Thyroid gland (tissue), 4 donors: ENCODE data around the gene MC3R.

Experiments
- CTCF ChIP-seq, 6 experiments: fragments of 200-600 bp in 3 of 6; fragments of 450-650 bp in 3 of 6; sonication (generic) in 3 of 6; IDR thresholded peaks; one replicate each; pipeline ENCODE4 v1.5.1; 2016 to 2019; ENCODE audit warnings: antibody characterized with exemption in 6 of 6, mild to moderate bottlenecking in 2 of 6, inconsistent platforms in 1 of 6, moderate library complexity in 1 of 6
- POLR2A ChIP-seq, 2 donors: fragments of 450-650 bp; IDR thresholded peaks; one replicate each; pipeline ENCODE4 v1.6.1; 2017; ENCODE audit warnings: antibody characterized with exemption in 2 of 2, mild to moderate bottlenecking in 2 of 2, moderate library complexity in 1 of 2

DNA sequence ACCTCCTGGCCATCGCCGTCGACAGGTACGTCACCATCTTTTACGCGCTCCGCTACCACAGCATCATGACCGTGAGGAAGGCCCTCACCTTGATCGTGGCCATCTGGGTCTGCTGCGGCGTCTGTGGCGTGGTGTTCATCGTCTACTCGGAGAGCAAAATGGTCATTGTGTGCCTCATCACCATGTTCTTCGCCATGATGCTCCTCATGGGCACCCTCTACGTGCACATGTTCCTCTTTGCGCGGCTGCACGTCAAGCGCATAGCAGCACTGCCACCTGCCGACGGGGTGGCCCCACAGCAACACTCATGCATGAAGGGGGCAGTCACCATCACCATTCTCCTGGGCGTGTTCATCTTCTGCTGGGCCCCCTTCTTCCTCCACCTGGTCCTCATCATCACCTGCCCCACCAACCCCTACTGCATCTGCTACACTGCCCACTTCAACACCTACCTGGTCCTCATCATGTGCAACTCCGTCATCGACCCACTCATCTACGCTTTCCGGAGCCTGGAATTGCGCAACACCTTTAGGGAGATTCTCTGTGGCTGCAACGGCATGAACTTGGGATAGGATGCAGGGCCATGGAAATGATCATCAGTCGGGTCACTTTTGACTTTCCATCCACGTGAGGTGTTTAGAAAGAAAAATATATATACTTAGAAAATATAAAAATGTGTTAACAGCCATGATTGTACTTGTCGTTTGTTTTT, 868 bp downstream of the MC3R start:
- peak in 2 of 6 experiments; percentile 28 to 30 for TF ChIP-seq CTCF (IDR thresholded peaks at IDR 0.05)
- no peak for TF ChIP-seq POLR2A (IDR thresholded peaks at IDR 0.05)
